ENCODE data around the gene NQO1. TPM values are rescaled to one million over a fixed set of nuclear protein-coding genes. Genes with fewer than 3 reads are reported as not detected.

The NQO1 gene
- total and polyA plus RNA-seq, 2 of the 4 experiments (the other 2 are of a cell fraction), result 304 to 426 TPM

- dilution Hi-C loops (cut with HindIII; ENCODE audit: low sequenced_read_pairs, unreplicated experiment) (no loop called here), in situ Hi-C loops (cut with MboI; ENCODE audit: low sequenced_read_pairs) (no loop called here), intact Hi-C loops (cut with micrococcal nuclease) (no loop called here)
- Histone ChIP-seq H3K23ac (ENCODE audit: low read depth, low read length) (no peak overlapping the region), H2AFZ (replicated peaks; ENCODE audit: low read length, poor library complexity) (no peak overlapping the region), H3K56ac (ENCODE audit: extremely low read depth, insufficient read depth, low read length) (no peak overlapping the region), H2BK20ac (ENCODE audit: low read depth, low read length) (no peak overlapping the region), H3K14ac (replicated peaks; ENCODE audit: low read depth, low read length) (no peak overlapping the region), H3K9me1 (ENCODE audit: insufficient read depth, low read length) (no peaks in the 10 kb centered on the region), H2AK5ac (ENCODE audit: low read depth, low read length) (no peak overlapping the region), H3K4me2 (ENCODE audit: low read depth, low read length) (no peak overlapping the region), H2AK9ac (replicated peaks; ENCODE audit: low read depth, low read length, poor library complexity) (no peak overlapping the region), H3K36me3 (ENCODE audit: control insufficient read depth, insufficient read depth, low read length) (peaks cover 26% of the 10 kb centered on the region), H4K8ac (ENCODE audit: low read depth in 2 of 2, low read length in 2 of 2) (no peak overlapping the region), H2BK120ac (ENCODE audit: low read depth, low read length) (no peak overlapping the region), H3K4me1 (ENCODE audit: control insufficient read depth, insufficient read depth, low read length) (no peaks in the 10 kb centered on the region), H2BK5ac (ENCODE audit: low read depth, low read length, poor library complexity, severe bottlenecking) (no peak overlapping the region), H3K27ac (ENCODE audit: insufficient read depth, low read length) (no peak overlapping the region), H3K79me1 (ENCODE audit: low read depth in 1 of 2, low read length in 2 of 2) (peaks cover 9 to 12% of the 10 kb centered on the region in 2 experiments), H3K4ac (ENCODE audit: low read depth, low read length) (no peak overlapping the region), H3K18ac (ENCODE audit: low read depth, low read length) (no peak overlapping the region), H3K27me3 (ENCODE audit: control insufficient read depth, insufficient read depth, low read length) (no peaks in the 10 kb centered on the region), H4K20me1 (ENCODE audit: insufficient read depth, low read length) (no peaks in the 10 kb centered on the region), H2BK15ac (ENCODE audit: low read depth, low read length) (no peak overlapping the region), H3K4me3 (ENCODE audit: insufficient read depth, low read depth, low read length) (no peak overlapping the region), H4K5ac (ENCODE audit: low read depth, low read length) (no peak overlapping the region), H3K9ac (ENCODE audit: low read depth, low read length) (no peak overlapping the region), H4K91ac (ENCODE audit: insufficient read depth, low read depth, low read length) (no peak overlapping the region), H3K9me3 (ENCODE audit: control insufficient read depth, insufficient read depth, low read length) (no peaks in the 10 kb centered on the region)
- DNase-seq (no peak), ATAC-seq (ENCODE audit: low read depth) (no peak)
- POLR2A ChIA-PET (ENCODE audit: unreplicated experiment), result interaction anchor here (0.5 kb wide), 1 partner anchor 285 kb away, joined by 4 read pairs; no protein-coding TSS in a partner anchor
- no TSS peak for BruUV-seq (replicated peaks)
- CTCF ChIA-PET, result no interaction called here
- TF ChIP-seq BHLHE40 (IDR thresholded peaks at IDR 0.05; ENCODE audit: low read depth, low read length), result no peak
- no peak for TF ChIP-seq ELK1 (IDR thresholded peaks at IDR 0.05; ENCODE audit: borderline replicate concordance, low read depth, low read length)
- no peak for TF ChIP-seq CTCF (conservative IDR thresholded peaks at IDR 0.05; ENCODE audit: low read depth, low read length)
- TF ChIP-seq NFE2L2 (IDR thresholded peaks at IDR 0.05; ENCODE audit: low read depth, low read length), result no peak
- TF ChIP-seq RFX5 (IDR thresholded peaks at IDR 0.05; ENCODE audit: low read depth, low read length), result no peak
- TF ChIP-seq CEBPB (IDR thresholded peaks at IDR 0.05; ENCODE audit: low read depth, low read length), result no peak
- TF ChIP-seq POLR2A (IDR thresholded peaks at IDR 0.05; ENCODE audit: low read depth, low read length), result no peak
- TF ChIP-seq RAD21 (IDR thresholded peaks at IDR 0.05; ENCODE audit: low read length), result no peak
- TF ChIP-seq USF2 (IDR thresholded peaks at IDR 0.05; ENCODE audit: low read depth, low read length), result no peak
- no peak for TF ChIP-seq MAFK (IDR thresholded peaks at IDR 0.05; ENCODE audit: low read depth, low read length)
- TF ChIP-seq RCOR1 (IDR thresholded peaks at IDR 0.05; ENCODE audit: insufficient replicate concordance, low read length), result no peak
- no peak for TF ChIP-seq SMC3 (IDR thresholded peaks at IDR 0.05; ENCODE audit: low read depth, low read length)
- no peak for TF ChIP-seq MAZ (IDR thresholded peaks at IDR 0.05; ENCODE audit: borderline replicate concordance, low read depth, low read length)
- no peak for TF ChIP-seq CHD1 (IDR thresholded peaks at IDR 0.05; ENCODE audit: low read depth, low read length)
- no peak for TF ChIP-seq FOS (IDR thresholded peaks at IDR 0.05; ENCODE audit: low read depth, low read length)
- no peak for TF ChIP-seq MXI1 (IDR thresholded peaks at IDR 0.05; ENCODE audit: borderline replicate concordance, low read depth, low read length)
These were observed 62.5 kb downstream of the NQO1 start for GRCh38 chr16:69663846-69664245.
